Measurements from ENCODE around the gene CSPG5.

Gene CSPG5

DNA sequence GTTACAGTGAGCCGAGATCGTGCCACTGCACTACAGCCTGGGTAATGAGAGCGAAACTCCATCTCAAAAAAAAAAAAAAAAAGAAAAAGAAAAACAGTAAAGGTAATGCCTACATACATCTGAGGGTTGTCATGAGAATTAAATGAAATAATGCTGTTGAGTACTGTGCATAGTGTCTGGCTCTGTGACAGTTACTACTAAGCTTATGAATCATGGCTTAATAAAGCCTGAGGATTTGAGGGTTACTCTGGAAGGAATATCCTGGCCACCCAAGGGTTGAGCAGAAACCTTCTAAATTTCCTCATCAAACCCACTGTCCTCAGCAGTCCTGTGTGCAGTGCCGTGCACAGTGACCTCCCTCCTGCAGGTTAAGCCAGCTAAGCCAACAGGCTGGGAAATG is 38.4 kb downstream of the CSPG5 start:
- no peak overlapping the region for H3K27ac ChIP-seq
- no peak for TF ChIP-seq ZFX (IDR thresholded peaks at IDR 0.05; ENCODE audit: borderline replicate concordance)
- TF ChIP-seq, protein P1, sequence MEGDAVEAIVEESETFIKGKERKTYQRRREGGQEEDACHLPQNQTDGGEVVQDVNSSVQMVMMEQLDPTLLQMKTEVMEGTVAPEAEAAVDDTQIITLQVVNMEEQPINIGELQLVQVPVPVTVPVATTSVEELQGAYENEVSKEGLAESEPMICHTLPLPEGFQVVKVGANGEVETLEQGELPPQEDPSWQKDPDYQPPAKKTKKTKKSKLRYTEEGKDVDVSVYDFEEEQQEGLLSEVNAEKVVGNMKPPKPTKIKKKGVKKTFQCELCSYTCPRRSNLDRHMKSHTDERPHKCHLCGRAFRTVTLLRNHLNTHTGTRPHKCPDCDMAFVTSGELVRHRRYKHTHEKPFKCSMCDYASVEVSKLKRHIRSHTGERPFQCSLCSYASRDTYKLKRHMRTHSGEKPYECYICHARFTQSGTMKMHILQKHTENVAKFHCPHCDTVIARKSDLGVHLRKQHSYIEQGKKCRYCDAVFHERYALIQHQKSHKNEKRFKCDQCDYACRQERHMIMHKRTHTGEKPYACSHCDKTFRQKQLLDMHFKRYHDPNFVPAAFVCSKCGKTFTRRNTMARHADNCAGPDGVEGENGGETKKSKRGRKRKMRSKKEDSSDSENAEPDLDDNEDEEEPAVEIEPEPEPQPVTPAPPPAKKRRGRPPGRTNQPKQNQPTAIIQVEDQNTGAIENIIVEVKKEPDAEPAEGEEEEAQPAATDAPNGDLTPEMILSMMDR (IDR thresholded peaks at IDR 0.05) = no peak

- TF ChIP-seq, protein P1 (IDR thresholded peaks at IDR 0.05) = no peak
- no peak for TF ChIP-seq ZFX (IDR thresholded peaks at IDR 0.05; ENCODE audit: borderline replicate concordance)
Measured at GRCh38 chr3:47536967-47537366, 41.7 kb downstream of the CSPG5 start.

GRCh38 chr3:47536221-47536891 is 42.3 kb downstream of the CSPG5 start:
- no peak overlapping the region for H3K27ac ChIP-seq
- TF ChIP-seq, protein P1 (IDR thresholded peaks at IDR 0.05) = no peak
- TF ChIP-seq ZFX (IDR thresholded peaks at IDR 0.05; ENCODE audit: borderline replicate concordance) = no peak

More at GRCh38 chr3:47536967-47537366, 41.7 kb downstream of the CSPG5 start:
- H3K27ac ChIP-seq = no peak overlapping the region

DNA sequence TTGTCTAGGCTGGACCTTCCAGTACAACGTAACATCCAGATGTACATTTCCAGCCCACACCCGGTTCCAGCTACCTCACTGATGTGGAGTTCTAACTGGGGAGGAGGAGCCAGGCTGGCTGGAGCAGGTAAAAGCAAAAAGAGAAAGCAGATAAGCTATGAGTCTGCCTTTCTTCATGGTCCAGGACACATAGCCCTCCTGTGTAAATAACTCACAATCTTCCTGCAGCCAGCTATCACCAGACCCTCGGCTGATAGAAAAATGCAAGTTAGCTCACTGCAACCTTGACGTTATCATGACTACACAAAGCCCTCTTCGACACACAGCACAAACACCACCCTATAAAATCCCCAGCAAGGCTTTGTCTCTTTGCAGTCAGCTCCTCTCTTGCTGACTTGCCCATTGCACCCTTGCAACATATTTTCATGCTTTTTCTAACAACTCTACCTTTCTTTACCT is 44.6 kb downstream of the CSPG5 start:
- no peak for TF ChIP-seq ZFX (IDR thresholded peaks at IDR 0.05; ENCODE audit: borderline replicate concordance)
- TF ChIP-seq, protein P1 (IDR thresholded peaks at IDR 0.05) = no peak
- no peak overlapping the region for H3K27ac ChIP-seq

DNA sequence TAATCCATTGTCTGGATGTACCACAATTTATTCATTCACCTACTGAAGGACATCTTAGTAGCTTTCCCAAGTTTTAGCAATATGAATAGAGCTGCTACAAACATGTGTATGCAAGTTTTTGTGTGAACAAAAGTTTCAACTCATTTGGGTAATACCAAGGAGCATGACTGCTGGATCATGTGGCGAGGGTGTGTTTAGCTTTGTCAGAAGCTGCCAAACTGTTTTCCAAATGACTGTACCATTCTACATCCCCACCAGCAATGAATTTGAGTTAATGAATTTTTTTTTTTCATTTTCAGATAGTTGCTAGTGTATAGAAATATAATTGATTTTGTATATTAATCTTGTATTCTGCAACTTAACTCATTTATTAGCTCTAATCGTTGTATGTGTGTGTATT is 45.2 kb downstream of the CSPG5 start:
- H3K27ac ChIP-seq = no peak overlapping the region
- TF ChIP-seq ZFX (IDR thresholded peaks at IDR 0.05; ENCODE audit: borderline replicate concordance) = no peak
- TF ChIP-seq, protein P1 (IDR thresholded peaks at IDR 0.05) = no peak

GRCh38 chr3:47527952-47528725 is 50.5 kb downstream of the CSPG5 start:
- TF ChIP-seq ZFX (IDR thresholded peaks at IDR 0.05; ENCODE audit: borderline replicate concordance) = no peak

DNA sequence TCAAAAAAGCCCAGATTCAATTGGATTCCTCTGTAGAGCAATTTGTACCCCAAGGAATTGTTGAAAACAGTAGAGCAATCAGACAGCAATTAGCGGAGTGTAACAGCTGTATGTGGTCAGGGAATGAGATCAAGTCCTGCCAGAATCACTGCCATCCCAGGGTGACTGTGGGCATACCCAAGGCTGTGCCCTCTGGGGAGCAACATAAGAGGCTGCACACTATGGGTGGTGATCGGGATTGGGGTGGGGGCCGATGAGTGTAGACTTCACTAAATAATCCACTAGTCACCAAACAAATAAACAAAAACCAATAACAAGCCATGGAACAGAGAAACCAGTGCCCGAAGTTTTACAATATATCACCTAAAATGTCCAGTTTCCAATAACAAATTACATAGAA is 53.0 kb downstream of the CSPG5 start:
- TF ChIP-seq ZFX (IDR thresholded peaks at IDR 0.05; ENCODE audit: borderline replicate concordance) = no peak
- TF ChIP-seq, protein P1 (IDR thresholded peaks at IDR 0.05) = no peak
- no peak overlapping the region for H3K27ac ChIP-seq

More at GRCh38 chr3:47527952-47528725, 50.5 kb downstream of the CSPG5 start:
- H3K27ac ChIP-seq = no peak overlapping the region
